Ectodermal cell (in vitro differentiated cells): ENCODE data around the gene OR2T4. TPM values are rescaled to one million over a fixed set of nuclear protein-coding genes. Genes with fewer than 3 reads are reported as not detected.

Source experiments
- H3K27ac ChIP-seq: 2 replicates; pipeline ENCODE4 v1.7.0; 2013; ENCODE audit warnings: mild to moderate bottlenecking, low read depth, low read length; ENCODE audit not compliant: insufficient read depth, poor library complexity, severe bottlenecking
- H3K27me3 ChIP-seq: 2 replicates; pipeline ENCODE4 v1.7.0; 2013; ENCODE audit warnings: mild to moderate bottlenecking, low read length; ENCODE audit not compliant: insufficient read depth, control insufficient read depth, poor library complexity, severe bottlenecking
- H3K36me3 ChIP-seq: one replicate; pipeline ENCODE4 v1.7.0; 2013; ENCODE audit warnings: low read length; ENCODE audit not compliant: control insufficient read depth, insufficient read depth
- H3K4me1 ChIP-seq: one replicate; pipeline ENCODE4 v1.7.0; 2013; ENCODE audit warnings: low read length; ENCODE audit not compliant: control insufficient read depth, insufficient read depth
- H3K4me3 ChIP-seq: 2 replicates; pipeline ENCODE4 v1.7.0; 2013; ENCODE audit warnings: low read depth, low read length, control low read depth; ENCODE audit not compliant: insufficient read depth
- H3K9me3 ChIP-seq: 2 replicates; pipeline ENCODE4 v1.7.0; 2013; ENCODE audit warnings: mild to moderate bottlenecking, low read length, moderate library complexity; ENCODE audit not compliant: control insufficient read depth
- WGBS, 2 experiments: methylation state at CpG; one replicate each; pipeline ENCODE4 v1.1.7; 2013; ENCODE audit warnings: missing lambda C conversion rate in 2 of 2; 5-methylcytosine and 5-hydroxymethylcytosine counted together
- polyA plus RNA-seq, 4 experiments: library from polyadenylated mRNA; stranded (reverse); fragments of 50-300 nt; gene quantifications; one replicate each; pipeline ENCODE4 v1.2.3, GENCODE V29; 2013

The OR2T4 gene, protein sequence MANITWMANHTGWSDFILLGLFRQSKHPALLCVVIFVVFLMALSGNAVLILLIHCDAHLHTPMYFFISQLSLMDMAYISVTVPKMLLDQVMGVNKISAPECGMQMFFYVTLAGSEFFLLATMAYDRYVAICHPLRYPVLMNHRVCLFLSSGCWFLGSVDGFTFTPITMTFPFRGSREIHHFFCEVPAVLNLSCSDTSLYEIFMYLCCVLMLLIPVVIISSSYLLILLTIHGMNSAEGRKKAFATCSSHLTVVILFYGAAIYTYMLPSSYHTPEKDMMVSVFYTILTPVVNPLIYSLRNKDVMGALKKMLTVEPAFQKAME
- polyA plus RNA-seq (2013, experiment 1 of 4) = not detected
- polyA plus RNA-seq (2013, experiment 2 of 4) = not detected
- not detected for polyA plus RNA-seq (2013, experiment 3 of 4)
- not detected for polyA plus RNA-seq (2013, experiment 4 of 4)

GRCh38 chr1:248361121-248361715 lies at the start of gene OR2T4:
TSS of gene OR2T4 (plus strand) at chr1:248361665. CDS start at chr1:248361665, 0 bp downstream.
- 29 to 36% methylated on average over 3 of the region's 3 CpGs for WGBS, 2 experiments
- no peak within 1 kb of the TSS for H3K27ac ChIP-seq
- no peaks in the 10 kb centered on the region for H3K36me3 ChIP-seq
- H3K4me1 ChIP-seq = no peaks in the 10 kb centered on the region
- H3K9me3 ChIP-seq = peaks cover 15% of the 10 kb centered on the region
- no peaks in the 10 kb centered on the region for H3K27me3 ChIP-seq
- H3K4me3 ChIP-seq = no peak within 1 kb of the TSS

GRCh38 chr1:248316796-248317195 lies 44.7 kb upstream of the OR2T4 start:
- no peak overlapping the region for H3K4me3 ChIP-seq
- 83 to 85% methylated on average over 11 of the region's 11 CpGs for WGBS, 2 experiments
- H3K27me3 ChIP-seq = no peaks in the 10 kb centered on the region
- no peaks in the 10 kb centered on the region for H3K4me1 ChIP-seq
- H3K36me3 ChIP-seq = no peaks in the 10 kb centered on the region
- H3K9me3 ChIP-seq = peaks cover 16% of the 10 kb centered on the region
- no peak overlapping the region for H3K27ac ChIP-seq

DNA sequence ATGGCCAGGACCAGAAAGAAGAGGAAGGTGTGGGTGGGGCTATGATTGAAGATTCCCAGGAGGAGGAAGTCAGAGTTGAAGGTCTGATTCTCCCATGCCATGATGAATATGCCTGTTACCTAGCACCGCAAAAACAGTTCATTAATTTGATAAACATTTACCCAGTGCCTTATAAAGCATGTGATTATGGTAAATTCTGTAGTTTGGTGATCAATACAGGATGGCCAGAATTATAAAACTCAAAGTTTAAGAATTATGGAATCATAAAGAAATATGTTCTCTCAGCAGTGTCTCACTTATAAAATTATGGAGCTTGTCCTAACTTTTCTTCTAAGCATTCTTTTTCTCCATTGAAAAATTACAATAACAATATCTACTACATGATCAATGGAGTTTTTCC lies 37.0 kb upstream of the OR2T4 start, which contains the start of gene OR2M7:
Gene OR2M7 (minus strand): TSS at position 101 of the 400 bp plus-strand sequence. CDS start 0 bp downstream, at position 101.
- Histone ChIP-seq H3K27me3 (no peaks in the 10 kb centered on the region), H3K4me1 (no peaks in the 10 kb centered on the region), H3K4me3 (no peak within 1 kb of the TSS), H3K36me3 (no peaks in the 10 kb centered on the region), H3K27ac (no peak within 1 kb of the TSS), H3K9me3 (peaks cover 11% of the 10 kb centered on the region)
- 60% methylated on average over 1 of the region's 1 CpG; no CpG with 5 or more reads in 1 of the 2 experiments for WGBS, 2 experiments

DNA sequence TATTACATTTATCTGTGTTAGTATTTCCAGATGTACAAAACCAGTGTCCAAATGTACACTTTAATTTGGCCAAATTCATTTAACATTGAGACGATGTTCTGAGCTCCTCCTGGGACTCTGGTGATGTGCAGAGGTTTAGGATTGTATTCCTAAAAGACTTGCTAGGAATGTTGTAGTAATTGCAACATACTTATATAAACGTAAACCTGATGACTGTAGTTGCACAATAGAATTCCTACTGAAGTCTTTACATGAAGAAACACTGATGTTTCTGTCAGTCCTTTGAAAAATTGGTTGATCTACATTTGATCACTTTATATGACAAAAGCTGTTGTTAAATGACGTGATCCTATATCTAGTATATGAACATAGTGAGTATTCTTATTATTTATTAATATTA lies 18.0 kb upstream of the OR2T4 start:
- H3K4me3 ChIP-seq = no peak overlapping the region
- no peaks in the 10 kb centered on the region for H3K4me1 ChIP-seq
- H3K27me3 ChIP-seq = no peaks in the 10 kb centered on the region
- 40 to 54% methylated on average over 1 to 2 of the region's 3 CpGs for WGBS, 2 experiments
- peaks cover 6% of the 10 kb centered on the region for H3K9me3 ChIP-seq
- no peaks in the 10 kb centered on the region for H3K36me3 ChIP-seq
- H3K27ac ChIP-seq = no peak overlapping the region

GRCh38 chr1:248348475-248348874 lies 13.0 kb upstream of the OR2T4 start, which contains the start of gene OR14C36:
TSS of gene OR14C36 (plus strand) at chr1:248348775. CDS start at chr1:248348775, 0 bp downstream.
- no peak within 1 kb of the TSS for H3K27ac ChIP-seq
- H3K4me1 ChIP-seq = no peaks in the 10 kb centered on the region
- H3K9me3 ChIP-seq = peaks cover 3% of the 10 kb centered on the region
- no peaks in the 10 kb centered on the region for H3K27me3 ChIP-seq
- no peak within 1 kb of the TSS for H3K4me3 ChIP-seq
- H3K36me3 ChIP-seq = no peaks in the 10 kb centered on the region
- 62 to 71% methylated on average over 3 to 4 of the region's 4 CpGs for WGBS, 2 experiments

GRCh38 chr1:248359415-248359814 lies 2.0 kb upstream of the OR2T4 start:
- no peak overlapping the region for H3K27ac ChIP-seq
- no peak overlapping the region for H3K4me3 ChIP-seq
- H3K9me3 ChIP-seq = peaks cover 15% of the 10 kb centered on the region
- no peaks in the 10 kb centered on the region for H3K4me1 ChIP-seq
- 32 to 58% methylated on average over 2 to 3 of the region's 3 CpGs for WGBS, 2 experiments
- no peaks in the 10 kb centered on the region for H3K27me3 ChIP-seq
- H3K36me3 ChIP-seq = no peaks in the 10 kb centered on the region

DNA sequence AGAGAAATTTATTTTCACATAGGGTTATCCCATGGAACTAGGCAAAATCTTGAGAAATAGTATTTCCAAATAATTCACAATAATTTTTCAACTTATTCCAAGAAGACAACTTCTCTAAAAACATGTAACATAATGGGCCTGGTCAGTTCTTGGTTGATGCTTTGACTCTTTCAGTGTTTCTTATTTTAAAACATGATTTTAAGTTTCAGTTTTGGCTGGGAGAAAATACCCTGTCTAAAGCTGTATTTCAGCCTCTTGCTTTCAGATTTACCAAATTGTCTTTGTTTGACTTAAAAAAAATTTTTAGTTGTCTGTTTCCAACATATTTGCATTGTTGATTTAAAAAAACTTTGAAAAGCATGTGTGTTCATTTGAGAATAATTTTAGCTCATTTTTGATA lies 5.1 kb downstream of the OR2T4 start:
- Histone ChIP-seq H3K27me3 (no peaks in the 10 kb centered on the region), H3K36me3 (no peaks in the 10 kb centered on the region), H3K9me3 (peaks cover 3% of the 10 kb centered on the region), H3K27ac (no peak overlapping the region), H3K4me1 (no peaks in the 10 kb centered on the region), H3K4me3 (no peak overlapping the region)

- 67 to 76% methylated on average over 5 of the region's 5 CpGs for WGBS, 2 experiments
- Histone ChIP-seq H3K4me3 (no peak overlapping the region), H3K4me1 (no peaks in the 10 kb centered on the region), H3K27ac (no peak overlapping the region), H3K27me3 (no peaks in the 10 kb centered on the region), H3K9me3 (peaks cover 21% of the 10 kb centered on the region), H3K36me3 (no peaks in the 10 kb centered on the region)
These were observed 10.9 kb downstream of the OR2T4 start for GRCh38 chr1:248372394-248372793.

DNA sequence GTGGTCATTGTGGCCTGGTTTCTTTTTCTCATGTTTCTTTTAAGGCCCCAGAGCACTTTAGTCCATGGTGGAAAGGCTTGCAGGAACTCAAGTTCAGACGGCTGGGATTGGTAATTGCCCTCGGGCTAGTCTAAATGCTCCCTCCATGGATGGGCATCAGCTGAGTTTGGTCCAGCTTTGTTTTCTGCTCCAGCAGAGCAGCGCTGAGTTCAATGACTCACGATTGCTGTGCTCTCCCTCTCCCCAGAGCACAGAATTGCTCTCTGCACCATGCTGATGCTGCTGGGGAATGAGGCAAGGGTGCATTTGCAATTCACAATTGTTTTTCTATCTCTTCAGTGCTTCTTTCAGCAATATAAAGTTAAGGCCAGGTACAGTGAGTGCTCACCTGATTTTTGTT lies 12.3 kb downstream of the OR2T4 start:
- Histone ChIP-seq H3K36me3 (no peaks in the 10 kb centered on the region), H3K4me1 (no peaks in the 10 kb centered on the region), H3K9me3 (peaks cover 21% of the 10 kb centered on the region), H3K4me3 (no peak overlapping the region), H3K27ac (no peak overlapping the region), H3K27me3 (no peaks in the 10 kb centered on the region)
- WGBS, 2 experiments = 74 to 75% methylated on average over 4 of the region's 4 CpGs

- Histone ChIP-seq H3K9me3 (peaks cover 25% of the 10 kb centered on the region), H3K27ac (no peak within 1 kb of the TSS), H3K27me3 (no peaks in the 10 kb centered on the region), H3K4me1 (no peaks in the 10 kb centered on the region), H3K4me3 (no peak within 1 kb of the TSS), H3K36me3 (no peaks in the 10 kb centered on the region)
These were observed 14.0 kb downstream of the OR2T4 start, which contains the start of gene OR2T6 for GRCh38 chr1:248375446-248375845. TSS of gene OR2T6 (plus strand) at chr1:248375746. CDS start at chr1:248387609, 11,863 bp downstream.
